NCI-H2227 (cell line): Measurements from ENCODE around the gene DSPP.
A peak's percentile ranks its signal among the peaks of the same experiment; 100 is the strongest.
"Not testable (repeated sequence)": the region's sequence is repeated elsewhere in the genome, so short reads cannot be mapped to it uniquely, and the experiment has no call there.

Experiments
- DNase-seq: peaks from one replicate; lab custom pipeline; 2025; ENCODE audit not compliant: unreplicated experiment; lab: John Stamatoyannopoulos, UW

Gene DSPP

GRCh38 chr4:87608229-87608628 lies at the start of gene DSPP:
Gene DSPP (plus strand): TSS chr4:87608529. CDS start chr4:87610909, 2,380 bp downstream.
- DNase-seq: no peak

GRCh38 chr4:87559090-87559837 lies 49.1 kb upstream of the DSPP start:
- DNase-seq: peak; percentile 86

DNA sequence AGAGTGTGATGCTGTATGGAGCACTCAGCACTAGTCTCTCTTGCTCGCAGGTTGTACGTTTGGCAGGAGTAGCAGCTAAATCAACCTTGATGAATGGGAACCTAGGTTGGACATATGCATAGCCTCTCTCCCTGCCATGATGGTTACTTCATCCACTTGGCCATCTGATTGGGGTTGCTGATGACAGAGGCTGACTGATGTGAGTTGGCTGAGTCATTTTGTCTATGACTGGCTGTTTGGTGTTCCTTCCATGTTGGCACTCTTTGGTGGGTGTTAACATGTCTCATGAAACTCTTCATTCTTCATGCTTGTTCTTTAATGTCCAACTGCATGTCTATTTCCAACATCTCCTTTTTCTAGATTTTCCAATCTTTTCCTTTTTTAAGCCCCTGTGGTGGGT lies 47.5 kb upstream of the DSPP start:
- DNase-seq: no peak

DNA sequence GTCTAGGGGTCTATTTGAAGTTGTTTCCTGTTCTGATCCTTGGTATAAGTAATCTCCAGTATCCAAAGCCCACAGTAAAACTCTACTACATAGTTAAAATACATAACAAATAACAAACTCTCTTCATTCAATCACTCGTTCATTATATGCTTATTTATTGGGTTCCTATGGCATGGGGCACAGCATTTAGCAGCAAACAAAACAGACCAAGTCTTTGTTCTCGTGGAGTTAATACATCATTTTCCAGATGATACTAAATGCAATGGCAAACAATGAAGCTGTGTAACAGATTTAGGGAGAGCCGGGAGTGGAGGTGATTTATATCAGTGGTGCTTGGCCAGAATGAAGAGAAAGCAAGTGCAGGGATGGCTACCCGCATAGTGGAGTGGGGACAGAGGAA lies 42.6 kb upstream of the DSPP start:
- no peak for DNase-seq

- no peak for DNase-seq
These were observed 42.1 kb upstream of the DSPP start for GRCh38 chr4:87566276-87566675.

DNA sequence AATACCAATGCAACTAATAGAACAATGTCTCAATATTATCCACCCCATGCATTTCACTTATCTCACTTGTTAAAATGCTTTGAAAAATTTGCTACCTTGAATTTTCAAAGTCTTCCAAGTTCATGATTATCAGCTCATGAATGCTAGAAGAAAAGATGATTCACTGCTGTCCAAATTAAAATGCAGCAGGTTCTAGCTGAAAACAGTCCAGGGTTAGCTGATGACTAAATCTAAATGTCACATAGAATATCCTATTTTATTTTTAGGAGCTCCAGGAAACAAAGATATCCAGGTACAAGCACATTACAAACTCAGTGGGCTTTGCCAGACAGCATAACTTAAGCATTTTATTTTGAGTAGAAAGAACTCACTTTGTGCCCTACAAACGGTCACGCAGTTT lies 41.1 kb upstream of the DSPP start:
- DNase-seq: no peak

DNA sequence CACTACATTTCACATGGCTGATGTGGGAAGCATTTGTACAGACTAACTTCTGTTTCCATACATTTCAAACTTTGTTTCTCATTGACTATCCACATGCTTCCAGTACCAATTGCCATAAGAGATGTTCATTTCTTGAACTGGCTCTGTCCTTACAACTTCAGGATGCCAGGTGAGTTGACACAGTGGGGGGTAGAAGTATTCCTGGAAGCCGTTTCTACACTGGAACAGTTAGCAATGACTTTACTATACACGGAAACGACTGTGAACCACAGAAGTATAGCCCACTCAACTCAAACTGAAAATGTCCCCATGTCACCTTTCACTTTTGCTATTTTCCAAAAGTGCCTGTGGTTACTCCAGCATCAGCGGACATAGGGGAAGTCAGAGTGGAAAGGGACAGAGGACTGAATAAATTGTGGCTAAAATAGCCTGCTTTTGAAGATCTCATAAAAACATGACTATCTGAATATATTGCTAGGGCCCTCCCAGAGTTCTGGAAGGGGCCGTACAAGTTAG lies 38.0 kb upstream of the DSPP start:
- no peak for DNase-seq

GRCh38 chr4:87574376-87574775 lies 34.0 kb upstream of the DSPP start:
- DNase-seq: not testable (repeated sequence)

DNA sequence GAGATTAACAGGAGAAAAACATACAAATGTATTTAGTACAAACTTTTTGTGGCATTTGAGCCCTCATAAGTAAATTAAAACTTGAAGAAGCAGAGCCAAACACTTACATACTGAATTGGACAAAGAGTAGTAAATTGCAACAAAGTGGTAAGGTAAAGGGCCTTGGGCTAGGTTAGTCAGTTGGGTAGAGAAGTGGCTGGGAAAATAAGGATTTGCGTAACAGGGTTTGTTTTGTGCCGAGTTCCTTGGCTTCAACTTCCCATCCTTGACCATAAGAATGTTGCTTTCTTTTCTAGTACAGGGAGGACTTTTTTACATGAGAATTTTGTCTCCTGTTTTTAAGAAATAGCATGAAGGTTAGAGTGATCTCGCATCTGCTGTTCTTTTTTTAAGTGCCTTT lies 33.3 kb upstream of the DSPP start:
- DNase-seq: no peak

DNA sequence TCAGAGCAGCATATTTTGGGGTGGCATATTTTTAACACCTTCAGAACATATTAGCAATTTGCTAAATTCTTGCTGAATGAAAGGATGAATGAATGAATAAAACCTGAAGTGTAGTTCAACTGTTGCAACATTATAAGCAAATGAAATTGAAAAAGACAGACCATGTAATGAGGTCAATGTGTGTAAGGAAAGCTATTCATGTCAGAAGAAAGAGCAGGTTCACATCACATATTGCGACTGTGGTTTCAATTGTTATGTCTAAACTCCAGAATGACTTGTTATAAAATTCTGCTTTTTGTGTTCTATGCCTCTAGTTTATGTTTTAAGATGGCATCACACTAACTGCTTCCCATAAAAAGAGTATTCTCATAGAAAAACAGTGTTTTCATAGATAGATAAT lies 32.9 kb upstream of the DSPP start:
- DNase-seq: no peak

- DNase-seq: no peak
These were observed 32.3 kb upstream of the DSPP start for GRCh38 chr4:87575983-87576382.

- no peak for DNase-seq
These were observed 28.9 kb upstream of the DSPP start for GRCh38 chr4:87579478-87579877.

DNA sequence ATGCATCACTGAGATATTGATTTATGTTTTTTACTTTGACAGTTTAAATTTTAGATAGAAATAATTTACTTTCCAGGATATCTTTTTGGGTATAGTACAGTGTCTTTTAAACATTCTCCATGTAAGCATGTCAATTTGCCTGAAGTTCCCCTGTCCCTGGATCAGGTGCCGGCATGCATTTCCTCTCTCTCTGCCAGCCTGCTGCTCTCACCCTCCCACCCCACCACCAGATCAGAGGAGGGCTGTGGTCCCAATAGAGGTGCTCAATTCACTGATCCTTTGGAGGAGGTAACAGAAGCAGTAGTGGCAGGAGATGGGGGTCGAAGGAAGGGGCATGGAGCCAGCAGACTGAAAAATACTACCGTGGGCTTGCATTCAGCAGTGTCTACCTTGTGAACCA lies 28.3 kb upstream of the DSPP start:
- no peak for DNase-seq

- DNase-seq: no peak
These were observed 24.0 kb upstream of the DSPP start for GRCh38 chr4:87584222-87584908.

DNA sequence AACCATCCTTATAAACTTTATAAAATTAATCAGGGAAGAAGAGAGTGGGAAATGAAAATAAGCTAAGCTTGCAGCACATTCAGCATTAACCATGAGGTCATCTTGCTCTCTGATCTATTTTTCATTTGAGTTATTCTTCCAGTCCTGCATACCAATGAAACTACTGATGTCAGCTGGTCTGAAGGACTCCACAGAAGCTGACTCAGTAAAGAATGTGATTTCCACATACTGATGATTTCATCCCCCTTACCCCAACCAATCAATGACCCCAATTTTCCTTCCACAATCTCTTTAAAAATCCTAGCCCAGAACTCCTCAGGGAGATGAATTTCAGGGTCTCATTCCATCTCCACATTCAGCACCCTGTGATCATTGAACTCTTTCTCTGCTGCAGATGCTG lies 18.8 kb upstream of the DSPP start:
- DNase-seq: no peak

GRCh38 chr4:87592124-87592523 lies 16.2 kb upstream of the DSPP start:
- DNase-seq: no peak

DNA sequence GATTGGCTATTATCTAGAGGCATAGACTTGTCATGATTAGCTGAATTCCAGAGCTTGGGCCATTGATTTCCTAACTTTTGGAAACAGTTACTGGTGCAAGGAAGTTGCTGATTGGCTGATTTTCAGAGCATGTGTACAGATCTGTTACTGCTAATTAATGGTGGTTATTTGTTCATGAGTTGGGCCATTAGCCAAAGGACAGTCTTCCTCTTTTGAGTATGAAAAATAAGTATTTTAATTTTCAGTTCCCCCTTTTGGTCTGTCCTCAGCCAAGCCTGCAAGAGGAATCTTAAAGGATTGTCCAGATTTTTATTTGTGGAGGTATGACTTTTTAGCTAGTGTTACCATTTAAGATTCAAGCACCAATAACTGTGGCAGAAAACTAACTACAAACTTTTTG lies 7.0 kb upstream of the DSPP start:
- no peak for DNase-seq

GRCh38 chr4:87614292-87614890 lies 6.1 kb downstream of the DSPP start:
- no peak for DNase-seq

DNA sequence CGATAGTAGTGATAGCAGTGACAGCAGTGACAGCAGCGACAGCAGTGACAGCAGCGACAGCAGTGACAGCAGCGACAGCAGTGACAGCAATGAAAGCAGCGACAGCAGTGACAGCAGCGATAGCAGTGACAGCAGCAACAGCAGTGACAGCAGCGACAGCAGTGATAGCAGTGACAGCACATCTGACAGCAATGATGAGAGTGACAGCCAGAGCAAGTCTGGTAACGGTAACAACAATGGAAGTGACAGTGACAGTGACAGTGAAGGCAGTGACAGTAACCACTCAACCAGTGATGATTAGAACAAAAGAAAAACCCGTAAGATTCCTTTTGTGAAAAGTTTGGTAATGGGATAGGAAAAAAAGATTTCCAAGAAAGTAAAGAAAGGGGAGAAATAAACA lies 7.9 kb downstream of the DSPP start:
- no peak for DNase-seq

DNA sequence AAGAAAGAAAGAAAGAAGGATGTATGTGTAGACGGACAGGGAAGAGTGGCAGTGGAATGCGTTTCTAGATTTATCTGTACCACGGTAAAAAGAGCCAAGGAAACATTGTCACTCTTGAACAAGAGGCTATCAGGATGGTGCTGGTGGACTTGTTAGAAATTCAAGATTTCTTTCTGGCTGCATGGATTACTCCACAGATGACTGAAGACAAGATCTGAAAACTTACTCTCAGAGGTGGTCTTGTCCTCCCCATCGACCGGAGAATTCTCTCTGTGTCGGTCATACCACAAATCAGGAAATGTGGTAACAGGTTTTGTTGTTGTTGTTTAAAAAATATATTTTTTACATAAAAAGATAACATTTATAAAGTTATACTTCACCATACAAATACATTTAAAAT lies 11.8 kb downstream of the DSPP start:
- no peak for DNase-seq

GRCh38 chr4:87620491-87620890 lies 12.2 kb downstream of the DSPP start:
- no peak for DNase-seq

- no peak for DNase-seq
These were observed 14.0 kb downstream of the DSPP start for GRCh38 chr4:87622303-87622702.
